Adrenal gland (tissue), 5 donors: ENCODE results near the gene SUSD6.

Experiments used
- POLR2A ChIP-seq, 2 donors: fragments of 450-650 bp; IDR thresholded peaks; one replicate each; pipeline ENCODE4 v1.6.1; 2017; ENCODE audit warnings: antibody characterized with exemption in 2 of 2, mild to moderate bottlenecking in 2 of 2, moderate library complexity in 1 of 2
- TF ChIP-seq, protein P1 (sequence below), 6 experiments: fragments of 450-650 bp in 4 of 6; fragments of 200-600 bp in 2 of 6; sonication (generic) in 1 of 6; IDR thresholded peaks; 1 replicate in 5 of 6; 2 replicates in 1 of 6; pipeline versions ENCODE4 v1.5.1 to v1.8.0; 2016 to 2021; ENCODE audit warnings: antibody characterized with exemption in 6 of 6, mild to moderate bottlenecking in 2 of 6, moderate library complexity in 1 of 6
- donor health status: DM: no; HTN: no; CAD: no.

DNA sequence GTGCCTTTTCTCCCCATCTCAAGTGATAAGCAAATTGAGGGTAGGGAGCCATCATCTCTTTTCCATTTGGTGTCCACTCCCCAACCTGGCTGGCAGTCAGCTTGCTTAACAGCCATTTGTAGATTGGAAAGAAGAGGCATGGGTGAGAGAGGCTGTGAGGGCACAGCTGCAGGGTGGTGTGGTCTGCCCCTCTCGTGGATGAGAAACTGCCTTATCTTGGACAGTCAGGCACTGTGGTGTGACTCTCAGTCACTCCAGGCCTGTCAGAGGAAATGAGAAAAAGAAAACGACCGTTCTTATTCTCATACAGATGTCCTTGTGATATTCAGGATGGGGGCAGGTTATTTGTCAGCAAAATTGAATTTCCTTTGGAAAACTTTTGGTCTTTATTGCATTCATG, 90.5 kb downstream of the SUSD6 start:
- TF ChIP-seq, protein P1, sequence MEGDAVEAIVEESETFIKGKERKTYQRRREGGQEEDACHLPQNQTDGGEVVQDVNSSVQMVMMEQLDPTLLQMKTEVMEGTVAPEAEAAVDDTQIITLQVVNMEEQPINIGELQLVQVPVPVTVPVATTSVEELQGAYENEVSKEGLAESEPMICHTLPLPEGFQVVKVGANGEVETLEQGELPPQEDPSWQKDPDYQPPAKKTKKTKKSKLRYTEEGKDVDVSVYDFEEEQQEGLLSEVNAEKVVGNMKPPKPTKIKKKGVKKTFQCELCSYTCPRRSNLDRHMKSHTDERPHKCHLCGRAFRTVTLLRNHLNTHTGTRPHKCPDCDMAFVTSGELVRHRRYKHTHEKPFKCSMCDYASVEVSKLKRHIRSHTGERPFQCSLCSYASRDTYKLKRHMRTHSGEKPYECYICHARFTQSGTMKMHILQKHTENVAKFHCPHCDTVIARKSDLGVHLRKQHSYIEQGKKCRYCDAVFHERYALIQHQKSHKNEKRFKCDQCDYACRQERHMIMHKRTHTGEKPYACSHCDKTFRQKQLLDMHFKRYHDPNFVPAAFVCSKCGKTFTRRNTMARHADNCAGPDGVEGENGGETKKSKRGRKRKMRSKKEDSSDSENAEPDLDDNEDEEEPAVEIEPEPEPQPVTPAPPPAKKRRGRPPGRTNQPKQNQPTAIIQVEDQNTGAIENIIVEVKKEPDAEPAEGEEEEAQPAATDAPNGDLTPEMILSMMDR (IDR thresholded peaks at IDR 0.05): no peak
- no peak for TF ChIP-seq POLR2A (IDR thresholded peaks at IDR 0.05)
